SK-N-SH treated with all-trans-retinoic acid at 6 μM for 48 hours (cell line): Measurements from ENCODE around the gene NFKB1.

Experiments used
- ATAC-seq: fragments of 200-7000 bp; cut with Tn5 transposase; 3 replicates; pipeline ENCODE4 v1.9.1; 2020; ENCODE audit warnings: mild to moderate bottlenecking, moderate library complexity
- ARNTL ChIP-seq: fragments of 450-650 bp; formaldehyde crosslinking; IDR thresholded peaks from 2 replicates; pipeline ENCODE4 v1.5.0; 2020; ENCODE audit warnings: low read depth, mild to moderate bottlenecking, moderate library complexity, borderline replicate concordance
- BACH2 ChIP-seq: fragments of 250-450 bp; sonication (Bioruptor Pico); IDR thresholded peaks from 2 replicates; pipeline ENCODE4 v1.9.0; 2021; ENCODE audit warnings: mild to moderate bottlenecking, borderline replicate concordance
- CSDC2 ChIP-seq: fragments of 250-450 bp; sonication (Bioruptor Pico); IDR thresholded peaks from 2 replicates; pipeline ENCODE4 v1.5.0; 2020; ENCODE audit warnings: mild to moderate bottlenecking, moderate library complexity
- ESRRG ChIP-seq: fragments of 250-450 bp; sonication (Bioruptor Pico); IDR thresholded peaks from 2 replicates; pipeline ENCODE4 v1.6.1; 2021; ENCODE audit warnings: mild to moderate bottlenecking
- GLIS3 ChIP-seq: fragments of 250-450 bp; sonication (Bioruptor Pico); IDR thresholded peaks from 2 replicates; pipeline ENCODE4 v1.5.0; 2020; ENCODE audit warnings: mild to moderate bottlenecking, moderate library complexity
- ISL1 ChIP-seq: fragments of 250-450 bp; sonication (Bioruptor Pico); IDR thresholded peaks from 2 replicates; pipeline ENCODE4 v2.1.2; 2022; ENCODE audit warnings: mild to moderate bottlenecking, moderate library complexity
- OSR1 ChIP-seq: fragments of 250-450 bp; sonication (Bioruptor Pico); IDR thresholded peaks from 2 replicates; pipeline ENCODE4 v1.8.0; 2022; ENCODE audit warnings: moderate library complexity, mild to moderate bottlenecking, inconsistent platforms
- PPARA ChIP-seq: fragments of 250-450 bp; sonication (Bioruptor Pico); IDR thresholded peaks from 2 replicates; pipeline ENCODE4 v1.5.0; 2020; ENCODE audit warnings: mild to moderate bottlenecking, borderline replicate concordance
- RARB ChIP-seq: fragments of 250-450 bp; sonication (Bioruptor Pico); IDR thresholded peaks from 2 replicates; pipeline ENCODE4 v1.8.0; 2021; ENCODE audit warnings: mild to moderate bottlenecking, moderate library complexity
- SNAI2 ChIP-seq: fragments of 250-450 bp; sonication (Bioruptor Pico); IDR thresholded peaks from 2 replicates; pipeline ENCODE4 v1.5.0; 2020; ENCODE audit warnings: mild to moderate bottlenecking, moderate library complexity
- TCF4 ChIP-seq: fragments of 250-450 bp; sonication (Bioruptor Pico); IDR thresholded peaks from 2 replicates; pipeline ENCODE4 v1.8.0; 2021; ENCODE audit warnings: mild to moderate bottlenecking, moderate library complexity, borderline replicate concordance
- ZC3H10 ChIP-seq: fragments of 250-450 bp; sonication (Bioruptor Pico); IDR thresholded peaks from 2 replicates; pipeline ENCODE4 v1.5.1; 2021; ENCODE audit warnings: mild to moderate bottlenecking, moderate library complexity
- ZFP3 ChIP-seq: fragments of 250-450 bp; sonication (Bioruptor Pico); IDR thresholded peaks from 2 replicates; pipeline ENCODE4 v1.5.0; 2020; ENCODE audit warnings: mild to moderate bottlenecking, moderate library complexity
- ZFP30 ChIP-seq: fragments of 450-650 bp; formaldehyde crosslinking; IDR thresholded peaks from 2 replicates; pipeline ENCODE4 v1.5.0; 2022; ENCODE audit warnings: mild to moderate bottlenecking, moderate library complexity
- ZNF565 ChIP-seq: fragments of 450-650 bp; formaldehyde crosslinking; conservative IDR thresholded peaks from 2 replicates; pipeline ENCODE4 v1.5.0; 2020; ENCODE audit warnings: low read depth, mild to moderate bottlenecking, moderate library complexity
- ZNF70 ChIP-seq: fragments of 450-650 bp; formaldehyde crosslinking; IDR thresholded peaks from 2 replicates; pipeline ENCODE4 v1.5.0; 2020; ENCODE audit warnings: mild to moderate bottlenecking, moderate library complexity
- ZNF8 ChIP-seq: fragments of 450-650 bp; formaldehyde crosslinking; IDR thresholded peaks from 2 replicates; pipeline ENCODE4 v1.5.0; 2020; ENCODE audit warnings: mild to moderate bottlenecking, moderate library complexity
- TF ChIP-seq, protein P1 (sequence below): fragments of 250-450 bp; sonication (Bioruptor Pico); IDR thresholded peaks from 2 replicates; pipeline ENCODE4 v1.8.0; 2020; ENCODE audit warnings: mild to moderate bottlenecking, moderate library complexity, borderline replicate concordance
- TF ChIP-seq, protein P2 (sequence below): fragments of 250-450 bp; sonication (Bioruptor Pico); IDR thresholded peaks from 2 replicates; pipeline ENCODE4 v1.8.0; 2021; ENCODE audit warnings: low read depth, mild to moderate bottlenecking, moderate library complexity, borderline replicate concordance
- TF ChIP-seq, protein P3 (sequence below): fragments of 250-450 bp; sonication (Bioruptor Pico); IDR thresholded peaks from 2 replicates; pipeline ENCODE4 v1.5.1; 2020; ENCODE audit warnings: low read depth, mild to moderate bottlenecking, moderate library complexity
- TF ChIP-seq, protein P4 (sequence below): fragments of 250-450 bp; sonication (Bioruptor Pico); IDR thresholded peaks from 2 replicates; pipeline ENCODE4 v1.5.0; 2020; ENCODE audit warnings: mild to moderate bottlenecking, moderate library complexity
- TF ChIP-seq, protein P5 (sequence below): fragments of 250-450 bp; sonication (Bioruptor Pico); IDR thresholded peaks from 2 replicates; pipeline ENCODE4 v1.5.1; 2021; ENCODE audit warnings: mild to moderate bottlenecking, moderate library complexity

The NFKB1 gene

DNA sequence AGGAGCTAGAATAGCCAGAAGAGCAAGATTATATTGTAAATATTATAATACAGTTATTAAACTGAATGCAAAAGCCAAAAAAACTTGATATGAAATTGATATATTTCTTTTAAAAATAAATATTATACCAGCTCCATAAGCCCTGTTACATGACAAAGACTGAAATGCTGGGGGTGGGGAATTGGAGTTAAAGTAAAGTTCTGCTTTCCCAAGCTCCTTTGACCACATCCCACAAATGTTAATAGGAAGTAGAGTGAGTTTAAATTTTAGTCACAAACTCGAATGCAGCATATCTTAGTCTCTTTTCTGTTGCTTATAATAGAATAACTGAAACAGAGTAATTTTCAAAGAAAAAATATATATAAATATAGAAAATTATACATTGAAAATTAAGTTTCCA, 46.9 kb upstream of the NFKB1 start (continued):
- TF ChIP-seq, protein P1, sequence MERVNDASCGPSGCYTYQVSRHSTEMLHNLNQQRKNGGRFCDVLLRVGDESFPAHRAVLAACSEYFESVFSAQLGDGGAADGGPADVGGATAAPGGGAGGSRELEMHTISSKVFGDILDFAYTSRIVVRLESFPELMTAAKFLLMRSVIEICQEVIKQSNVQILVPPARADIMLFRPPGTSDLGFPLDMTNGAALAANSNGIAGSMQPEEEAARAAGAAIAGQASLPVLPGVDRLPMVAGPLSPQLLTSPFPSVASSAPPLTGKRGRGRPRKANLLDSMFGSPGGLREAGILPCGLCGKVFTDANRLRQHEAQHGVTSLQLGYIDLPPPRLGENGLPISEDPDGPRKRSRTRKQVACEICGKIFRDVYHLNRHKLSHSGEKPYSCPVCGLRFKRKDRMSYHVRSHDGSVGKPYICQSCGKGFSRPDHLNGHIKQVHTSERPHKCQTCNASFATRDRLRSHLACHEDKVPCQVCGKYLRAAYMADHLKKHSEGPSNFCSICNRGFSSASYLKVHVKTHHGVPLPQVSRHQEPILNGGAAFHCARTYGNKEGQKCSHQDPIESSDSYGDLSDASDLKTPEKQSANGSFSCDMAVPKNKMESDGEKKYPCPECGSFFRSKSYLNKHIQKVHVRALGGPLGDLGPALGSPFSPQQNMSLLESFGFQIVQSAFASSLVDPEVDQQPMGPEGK (CRISPR knock-in tag): no peak
- TF ChIP-seq, protein P2, sequence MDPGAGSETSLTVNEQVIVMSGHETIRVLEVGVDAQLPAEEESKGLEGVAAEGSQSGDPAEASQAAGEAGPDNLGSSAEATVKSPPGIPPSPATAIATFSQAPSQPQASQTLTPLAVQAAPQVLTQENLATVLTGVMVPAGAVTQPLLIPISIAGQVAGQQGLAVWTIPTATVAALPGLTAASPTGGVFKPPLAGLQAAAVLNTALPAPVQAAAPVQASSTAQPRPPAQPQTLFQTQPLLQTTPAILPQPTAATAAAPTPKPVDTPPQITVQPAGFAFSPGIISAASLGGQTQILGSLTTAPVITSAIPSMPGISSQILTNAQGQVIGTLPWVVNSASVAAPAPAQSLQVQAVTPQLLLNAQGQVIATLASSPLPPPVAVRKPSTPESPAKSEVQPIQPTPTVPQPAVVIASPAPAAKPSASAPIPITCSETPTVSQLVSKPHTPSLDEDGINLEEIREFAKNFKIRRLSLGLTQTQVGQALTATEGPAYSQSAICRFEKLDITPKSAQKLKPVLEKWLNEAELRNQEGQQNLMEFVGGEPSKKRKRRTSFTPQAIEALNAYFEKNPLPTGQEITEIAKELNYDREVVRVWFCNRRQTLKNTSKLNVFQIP (CRISPR knock-in tag): no peak
- no peak for TF ChIP-seq PPARA (CRISPR knock-in tag)
- no peak for TF ChIP-seq ARNTL (CRISPR knock-in tag)
- no peak for TF ChIP-seq SNAI2 (CRISPR knock-in tag)
- no peak for TF ChIP-seq BACH2
- no peak for TF ChIP-seq ZNF70 (CRISPR knock-in tag)
- TF ChIP-seq RARB (CRISPR knock-in tag): no peak
- no peak for TF ChIP-seq ZNF8
- TF ChIP-seq GLIS3 (CRISPR knock-in tag): no peak
- TF ChIP-seq ZFP30: no peak
- no peak for TF ChIP-seq TCF4 (CRISPR knock-in tag)

DNA sequence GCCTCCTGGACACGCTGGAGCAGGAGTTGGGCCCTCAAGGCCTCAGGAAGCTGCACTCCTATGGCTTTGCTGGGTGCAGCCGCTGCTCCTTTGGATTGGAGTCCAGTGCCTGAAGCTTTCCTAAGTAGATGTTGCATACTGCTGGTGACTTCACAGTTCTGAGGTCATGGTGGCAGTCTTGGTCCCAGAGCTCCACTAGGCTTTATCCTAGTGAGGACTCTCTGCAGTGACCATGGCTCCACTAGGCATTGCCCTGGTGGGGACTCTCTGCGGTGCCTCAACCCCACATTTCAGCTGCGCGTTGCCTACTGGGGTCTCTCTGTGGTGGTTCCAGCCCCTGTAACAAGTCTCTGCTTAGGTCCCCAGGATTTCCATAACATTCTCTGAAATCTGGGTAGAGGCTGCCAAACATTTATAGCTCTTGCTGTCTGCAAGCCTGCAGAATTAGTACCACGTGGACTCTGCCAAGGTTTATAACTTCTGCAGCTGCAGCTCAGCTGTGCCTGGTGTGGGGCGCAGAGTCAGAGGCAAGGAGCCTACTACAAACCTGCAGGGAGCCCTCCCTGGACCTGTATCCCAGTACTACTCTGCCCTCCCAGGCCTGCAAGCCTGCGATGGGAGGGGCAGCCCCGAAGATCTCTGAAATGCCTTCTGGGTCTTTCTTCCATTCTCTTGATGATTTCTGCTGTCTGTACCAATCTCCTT, 46.0 kb upstream of the NFKB1 start:
- ATAC-seq: no peak
- TF ChIP-seq OSR1 (CRISPR knock-in tag) (no peak), ZNF8 (no peak), ARNTL (CRISPR knock-in tag) (no peak), ZNF565 (CRISPR knock-in tag) (no peak), BACH2 (no peak), PPARA (CRISPR knock-in tag) (no peak), ZNF70 (CRISPR knock-in tag) (no peak), ZC3H10 (CRISPR knock-in tag) (no peak), CSDC2 (CRISPR knock-in tag) (no peak), ZFP30 (no peak), SNAI2 (CRISPR knock-in tag) (no peak), ISL1 (CRISPR knock-in tag) (no peak), ZFP3 (CRISPR knock-in tag) (no peak), TCF4 (CRISPR knock-in tag) (no peak), ESRRG (CRISPR knock-in tag) (no peak)
- TF ChIP-seq, protein P1 (CRISPR knock-in tag): no peak
- TF ChIP-seq, protein P3, sequence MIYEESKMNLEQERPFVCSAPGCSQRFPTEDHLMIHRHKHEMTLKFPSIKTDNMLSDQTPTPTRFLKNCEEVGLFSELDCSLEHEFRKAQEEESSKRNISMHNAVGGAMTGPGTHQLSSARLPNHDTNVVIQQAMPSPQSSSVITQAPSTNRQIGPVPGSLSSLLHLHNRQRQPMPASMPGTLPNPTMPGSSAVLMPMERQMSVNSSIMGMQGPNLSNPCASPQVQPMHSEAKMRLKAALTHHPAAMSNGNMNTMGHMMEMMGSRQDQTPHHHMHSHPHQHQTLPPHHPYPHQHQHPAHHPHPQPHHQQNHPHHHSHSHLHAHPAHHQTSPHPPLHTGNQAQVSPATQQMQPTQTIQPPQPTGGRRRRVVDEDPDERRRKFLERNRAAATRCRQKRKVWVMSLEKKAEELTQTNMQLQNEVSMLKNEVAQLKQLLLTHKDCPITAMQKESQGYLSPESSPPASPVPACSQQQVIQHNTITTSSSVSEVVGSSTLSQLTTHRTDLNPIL (CRISPR knock-in tag): no peak
- TF ChIP-seq, protein P4, sequence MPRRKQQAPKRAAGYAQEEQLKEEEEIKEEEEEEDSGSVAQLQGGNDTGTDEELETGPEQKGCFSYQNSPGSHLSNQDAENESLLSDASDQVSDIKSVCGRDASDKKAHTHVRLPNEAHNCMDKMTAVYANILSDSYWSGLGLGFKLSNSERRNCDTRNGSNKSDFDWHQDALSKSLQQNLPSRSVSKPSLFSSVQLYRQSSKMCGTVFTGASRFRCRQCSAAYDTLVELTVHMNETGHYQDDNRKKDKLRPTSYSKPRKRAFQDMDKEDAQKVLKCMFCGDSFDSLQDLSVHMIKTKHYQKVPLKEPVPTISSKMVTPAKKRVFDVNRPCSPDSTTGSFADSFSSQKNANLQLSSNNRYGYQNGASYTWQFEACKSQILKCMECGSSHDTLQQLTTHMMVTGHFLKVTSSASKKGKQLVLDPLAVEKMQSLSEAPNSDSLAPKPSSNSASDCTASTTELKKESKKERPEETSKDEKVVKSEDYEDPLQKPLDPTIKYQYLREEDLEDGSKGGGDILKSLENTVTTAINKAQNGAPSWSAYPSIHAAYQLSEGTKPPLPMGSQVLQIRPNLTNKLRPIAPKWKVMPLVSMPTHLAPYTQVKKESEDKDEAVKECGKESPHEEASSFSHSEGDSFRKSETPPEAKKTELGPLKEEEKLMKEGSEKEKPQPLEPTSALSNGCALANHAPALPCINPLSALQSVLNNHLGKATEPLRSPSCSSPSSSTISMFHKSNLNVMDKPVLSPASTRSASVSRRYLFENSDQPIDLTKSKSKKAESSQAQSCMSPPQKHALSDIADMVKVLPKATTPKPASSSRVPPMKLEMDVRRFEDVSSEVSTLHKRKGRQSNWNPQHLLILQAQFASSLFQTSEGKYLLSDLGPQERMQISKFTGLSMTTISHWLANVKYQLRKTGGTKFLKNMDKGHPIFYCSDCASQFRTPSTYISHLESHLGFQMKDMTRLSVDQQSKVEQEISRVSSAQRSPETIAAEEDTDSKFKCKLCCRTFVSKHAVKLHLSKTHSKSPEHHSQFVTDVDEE (CRISPR knock-in tag): no peak
- TF ChIP-seq, protein P5, sequence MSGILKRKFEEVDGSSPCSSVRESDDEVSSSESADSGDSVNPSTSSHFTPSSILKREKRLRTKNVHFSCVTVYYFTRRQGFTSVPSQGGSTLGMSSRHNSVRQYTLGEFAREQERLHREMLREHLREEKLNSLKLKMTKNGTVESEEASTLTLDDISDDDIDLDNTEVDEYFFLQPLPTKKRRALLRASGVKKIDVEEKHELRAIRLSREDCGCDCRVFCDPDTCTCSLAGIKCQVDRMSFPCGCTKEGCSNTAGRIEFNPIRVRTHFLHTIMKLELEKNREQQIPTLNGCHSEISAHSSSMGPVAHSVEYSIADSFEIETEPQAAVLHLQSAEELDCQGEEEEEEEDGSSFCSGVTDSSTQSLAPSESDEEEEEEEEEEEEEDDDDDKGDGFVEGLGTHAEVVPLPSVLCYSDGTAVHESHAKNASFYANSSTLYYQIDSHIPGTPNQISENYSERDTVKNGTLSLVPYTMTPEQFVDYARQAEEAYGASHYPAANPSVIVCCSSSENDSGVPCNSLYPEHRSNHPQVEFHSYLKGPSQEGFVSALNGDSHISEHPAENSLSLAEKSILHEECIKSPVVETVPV (CRISPR knock-in tag): no peak
- TF ChIP-seq, protein P2 (CRISPR knock-in tag): no peak
- TF ChIP-seq, all 23 proteins: peak for 0
